H9 (cell line): Measurements from ENCODE around the gene P2RY8. TPM values are rescaled to one million over a fixed set of nuclear protein-coding genes. Genes with fewer than 3 reads are reported as not detected.

Source experiments
- DNase-seq: peaks from one replicate; pipeline ENCODE4 v3.0.0-alpha.2; 2017
- H2AFZ ChIP-seq: one replicate; pipeline ENCODE4 v1.6.1; 2013; ENCODE audit warnings: mild to moderate bottlenecking, low read length, control low read depth, moderate library complexity
- H2AK5ac ChIP-seq: 2 replicates; pipeline ENCODE4 v1.6.1; 2013; ENCODE audit warnings: low read length, control low read depth, mixed read lengths; ENCODE audit not compliant: insufficient read length
- H2BK120ac ChIP-seq: one replicate; pipeline ENCODE4 v1.6.1; 2013; ENCODE audit warnings: low read depth, mild to moderate bottlenecking, low read length, control low read depth, inconsistent platforms; ENCODE audit not compliant: poor library complexity, severe bottlenecking
- H2BK12ac ChIP-seq: 2 replicates; pipeline ENCODE4 v1.6.1; 2013; ENCODE audit warnings: low read length, control low read depth, mixed read lengths, low read depth; ENCODE audit not compliant: insufficient read length
- H2BK15ac ChIP-seq: 2 replicates; pipeline ENCODE4 v1.6.1; 2013; ENCODE audit warnings: low read depth, low read length, control low read depth
- H2BK20ac ChIP-seq: one replicate; pipeline ENCODE4 v1.6.1; 2013; ENCODE audit warnings: low read depth, mild to moderate bottlenecking, low read length, control low read depth, inconsistent platforms; ENCODE audit not compliant: poor library complexity, severe bottlenecking
- H2BK5ac ChIP-seq: 2 replicates; pipeline ENCODE4 v1.6.1; 2013; ENCODE audit warnings: low read length, control low read depth, mixed read lengths; ENCODE audit not compliant: insufficient read length
- H3K14ac ChIP-seq: 2 replicates; pipeline ENCODE4 v1.6.1; 2013; ENCODE audit warnings: low read length, control low read depth; ENCODE audit not compliant: insufficient read depth
- H3K18ac ChIP-seq: 2 replicates; pipeline ENCODE4 v1.6.1; 2013; ENCODE audit warnings: low read depth, mild to moderate bottlenecking, mixed read lengths, low read length, control low read depth; ENCODE audit not compliant: insufficient read length
- H3K23ac ChIP-seq: 2 replicates; pipeline ENCODE4 v1.6.1; 2013; ENCODE audit warnings: low read length, control low read depth, mixed read lengths, low read depth; ENCODE audit not compliant: insufficient read length
- H3K23me2 ChIP-seq: 2 replicates; pipeline ENCODE4 v1.6.1; 2013; ENCODE audit warnings: low read depth, mild to moderate bottlenecking, mixed read lengths, low read length, control low read depth; ENCODE audit not compliant: insufficient read length, poor library complexity, severe bottlenecking
- H3K27ac ChIP-seq: 2 replicates; pipeline ENCODE4 v1.5.1; 2013; ENCODE audit warnings: low read length, control low read depth, mixed read lengths, low read depth; ENCODE audit not compliant: insufficient read length
- H3K27me3 ChIP-seq: 2 replicates; pipeline ENCODE4 v1.6.1; 2013; ENCODE audit warnings: low read length, control low read depth, inconsistent platforms; ENCODE audit not compliant: insufficient read depth
- H3K4ac ChIP-seq: 2 replicates; pipeline ENCODE4 v1.6.1; 2013; ENCODE audit warnings: low read depth, mild to moderate bottlenecking, control low read depth, inconsistent platforms, low read length, moderate library complexity
- H3K4me1 ChIP-seq: 2 replicates; pipeline ENCODE4 v1.6.1; 2013; ENCODE audit warnings: low read length, control low read depth, inconsistent platforms; ENCODE audit not compliant: insufficient read depth
- H3K4me2 ChIP-seq: 2 replicates; pipeline ENCODE4 v1.6.1; 2013; ENCODE audit warnings: low read length, control low read depth, mixed read lengths; ENCODE audit not compliant: insufficient read length, insufficient read depth
- H3K56ac ChIP-seq: 2 replicates; pipeline ENCODE4 v1.6.1; 2013; ENCODE audit warnings: low read depth, mild to moderate bottlenecking, mixed read lengths, low read length, control low read depth; ENCODE audit not compliant: insufficient read length
- H3K79me1 ChIP-seq: 2 replicates; pipeline ENCODE4 v1.6.1; 2013; ENCODE audit warnings: low read depth, mild to moderate bottlenecking, moderate library complexity, low read length, control low read depth, inconsistent platforms; ENCODE audit not compliant: insufficient read depth, poor library complexity, severe bottlenecking
- H3K79me2 ChIP-seq: 2 replicates; pipeline ENCODE4 v1.6.1; 2013; ENCODE audit warnings: low read length, control low read depth, inconsistent platforms; ENCODE audit not compliant: insufficient read depth
- H3K9ac ChIP-seq: 2 replicates; pipeline ENCODE4 v1.6.1; 2013; ENCODE audit warnings: low read length, control low read depth, mixed read lengths; ENCODE audit not compliant: insufficient read length; ENCODE audit errors: extremely low read depth
- H3K9me3 ChIP-seq: one replicate; pipeline ENCODE4 v1.6.1; 2013; ENCODE audit warnings: low read depth, low read length, inconsistent platforms; ENCODE audit not compliant: control insufficient read depth
- H3T11ph ChIP-seq: one replicate; pipeline ENCODE4 v1.6.1; 2013; ENCODE audit warnings: mild to moderate bottlenecking, low read length, control low read depth, inconsistent platforms
- H4K20me1 ChIP-seq: one replicate; pipeline ENCODE4 v1.6.1; 2013; ENCODE audit not compliant: control insufficient read depth, insufficient read length, insufficient read depth
- H4K5ac ChIP-seq: 2 replicates; pipeline ENCODE4 v1.6.1; 2013; ENCODE audit warnings: low read depth, mild to moderate bottlenecking, mixed read lengths, low read length, control low read depth; ENCODE audit not compliant: insufficient read length
- H4K8ac ChIP-seq: replicated peaks from 2 replicates; pipeline ENCODE4 v1.6.1; 2013; ENCODE audit warnings: low read length, control low read depth, mixed read lengths, low read depth; ENCODE audit not compliant: insufficient read length
- H4K91ac ChIP-seq: 2 replicates; pipeline ENCODE4 v1.6.1; 2013; ENCODE audit warnings: low read depth, mild to moderate bottlenecking, moderate library complexity, mixed read lengths, low read length, control low read depth; ENCODE audit not compliant: insufficient read length
- H3K27ac Mint-ChIP-seq, 3 experiments: 2 replicates in 2 of 3; 3 replicates in 1 of 3; pipeline ENCODE4 v1.8.0; 2020 to 2021; ENCODE audit warnings: mixed read lengths in 3 of 3, mild to moderate bottlenecking in 1 of 3, moderate library complexity in 1 of 3
- H3K27me3 Mint-ChIP-seq: 2 replicates; pipeline ENCODE4 v1.8.0; 2021; ENCODE audit warnings: low read depth, mild to moderate bottlenecking, moderate library complexity, mixed read lengths
- H3K36me3 Mint-ChIP-seq, 3 experiments: 2 replicates in 2 of 3; 3 replicates in 1 of 3; pipeline ENCODE4 v1.8.0; 2020 to 2021; ENCODE audit warnings: low read depth in 3 of 3, mixed read lengths in 3 of 3; ENCODE audit not compliant: insufficient read depth in 1 of 3
- H3K4me1 Mint-ChIP-seq, 2 experiments: 2 replicates each; pipeline ENCODE4 v1.8.0; 2020; ENCODE audit warnings: mixed read lengths in 2 of 2
- H3K4me3 Mint-ChIP-seq, 2 experiments: 2 replicates in 1 of 2; 3 replicates in 1 of 2; pipeline ENCODE4 v1.8.0; 2020 to 2021; ENCODE audit warnings: mild to moderate bottlenecking in 2 of 2, mixed read lengths in 2 of 2, moderate library complexity in 1 of 2
- H3K9me3 Mint-ChIP-seq, 2 experiments: 2 replicates in 1 of 2; 3 replicates in 1 of 2; pipeline ENCODE4 v1.8.0; 2020; ENCODE audit warnings: mild to moderate bottlenecking in 2 of 2, mixed read lengths in 2 of 2, moderate library complexity in 1 of 2
- WGBS: extraction: QIAGEN DNeasy Blood & Tissue Kit; methylation state at CpG from one replicate; pipeline ENCODE4 v1.1.7; 2013; ENCODE audit warnings: missing lambda C conversion rate, low lambda C conversion rate, mixed read lengths; ENCODE audit not compliant: insufficient read length; ENCODE audit errors: extremely low coverage; 5-methylcytosine and 5-hydroxymethylcytosine counted together
- total RNA-seq: library from RNA; stranded (reverse); gene quantifications from 2 replicates; pipeline ENCODE4 v1.2.1, GENCODE V29; 2021
- TF ChIP-seq, protein P1 (sequence below): fragments of 200-600 bp; sonication (generic); conservative IDR thresholded peaks from 3 replicates; pipeline ENCODE4 v1.8.0; 2021; ENCODE audit warnings: antibody characterized with exemption, mild to moderate bottlenecking

P2RY8 gene
- total RNA-seq, 1 experiment from 2014 or later: not detected

DNA sequence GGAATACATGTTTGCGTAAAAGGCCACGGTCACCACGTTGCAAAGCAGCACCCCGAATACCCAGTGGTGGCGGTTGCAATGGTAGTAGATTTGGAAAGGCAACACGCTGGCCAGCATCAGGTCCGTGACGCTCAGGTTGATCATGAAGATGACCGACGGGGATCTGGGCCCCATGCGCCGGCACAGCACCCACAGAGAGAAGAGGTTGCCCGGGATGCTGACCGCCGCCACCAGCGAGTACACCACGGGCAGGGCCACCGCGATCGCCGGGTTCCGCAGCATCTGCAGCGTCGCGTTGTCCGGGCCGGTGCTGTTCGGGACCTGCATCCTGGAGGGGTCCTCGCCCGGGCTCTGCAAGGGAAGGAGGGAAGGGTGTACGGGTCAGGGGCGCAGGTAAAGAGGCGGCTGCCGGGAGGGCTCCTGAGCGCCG is 70.7 kb downstream of the P2RY8 start:
- Histone ChIP-seq H3K23ac (no peak overlapping the region), H2BK20ac (no peak overlapping the region), H4K8ac (no peak overlapping the region), H2BK120ac (no peak overlapping the region), H3K18ac (no peak overlapping the region), H3K4ac (no peak overlapping the region), H3K79me2 (no peaks in the 10 kb centered on the region), H2BK5ac (no peak overlapping the region), H3K79me1 (no peaks in the 10 kb centered on the region), H2AK5ac (no peak overlapping the region), H4K5ac (no peak overlapping the region), H2BK15ac (no peak overlapping the region), H3T11ph (no peak overlapping the region), H3K14ac (no peak overlapping the region; the same call in 1 of the 2 replicates), H3K4me2 (no peak overlapping the region), H3K4me1 (no peaks in the 10 kb centered on the region), H2BK12ac (no peak overlapping the region), H4K20me1 (no peaks in the 10 kb centered on the region), H3K27ac (no peak overlapping the region), H4K91ac (no peak overlapping the region), H3K23me2 (no peaks in the 10 kb centered on the region), H3K27me3 (no peaks in the 10 kb centered on the region; the same call in 1 of the 2 replicates), H3K9ac (no peak overlapping the region), H3K56ac (no peak overlapping the region), H2AFZ (no peak overlapping the region), H3K9me3 (no peaks in the 10 kb centered on the region)
- peaks cover 6% of the 10 kb centered on the region in 2 experiments for H3K4me1 Mint-ChIP-seq
- no CpG with 5 or more reads among the region's 36 CpGs for WGBS
- no peaks in the 10 kb centered on the region; a peak in 1 of 5 replicates for H3K9me3 Mint-ChIP-seq
- H3K4me3 Mint-ChIP-seq: no peak overlapping the region
- H3K27me3 Mint-ChIP-seq: peaks cover 8% of the 10 kb centered on the region
- TF ChIP-seq, protein P1, sequence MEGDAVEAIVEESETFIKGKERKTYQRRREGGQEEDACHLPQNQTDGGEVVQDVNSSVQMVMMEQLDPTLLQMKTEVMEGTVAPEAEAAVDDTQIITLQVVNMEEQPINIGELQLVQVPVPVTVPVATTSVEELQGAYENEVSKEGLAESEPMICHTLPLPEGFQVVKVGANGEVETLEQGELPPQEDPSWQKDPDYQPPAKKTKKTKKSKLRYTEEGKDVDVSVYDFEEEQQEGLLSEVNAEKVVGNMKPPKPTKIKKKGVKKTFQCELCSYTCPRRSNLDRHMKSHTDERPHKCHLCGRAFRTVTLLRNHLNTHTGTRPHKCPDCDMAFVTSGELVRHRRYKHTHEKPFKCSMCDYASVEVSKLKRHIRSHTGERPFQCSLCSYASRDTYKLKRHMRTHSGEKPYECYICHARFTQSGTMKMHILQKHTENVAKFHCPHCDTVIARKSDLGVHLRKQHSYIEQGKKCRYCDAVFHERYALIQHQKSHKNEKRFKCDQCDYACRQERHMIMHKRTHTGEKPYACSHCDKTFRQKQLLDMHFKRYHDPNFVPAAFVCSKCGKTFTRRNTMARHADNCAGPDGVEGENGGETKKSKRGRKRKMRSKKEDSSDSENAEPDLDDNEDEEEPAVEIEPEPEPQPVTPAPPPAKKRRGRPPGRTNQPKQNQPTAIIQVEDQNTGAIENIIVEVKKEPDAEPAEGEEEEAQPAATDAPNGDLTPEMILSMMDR: no peak
- peak; percentile 27 for DNase-seq
- no peaks in the 10 kb centered on the region for H3K36me3 Mint-ChIP-seq
- H3K27ac Mint-ChIP-seq: no peak overlapping the region
